NOMO-1 (cell line): ENCODE results near the gene RNF166.

Experiments
- DNase-seq, 2 experiments: peaks; one replicate each; lab custom pipeline; 2025; ENCODE audit not compliant: unreplicated experiment in 2 of 2; lab: John Stamatoyannopoulos, UW

RNF166 gene

GRCh38 chr16:88739139-88739976, 33.1 kb upstream of the RNF166 start:
- no peak for DNase-seq

GRCh38 chr16:88738151-88739084, 32.2 kb upstream of the RNF166 start:
- DNase-seq: no peak

GRCh38 chr16:88737298-88738150, 31.3 kb upstream of the RNF166 start:
- DNase-seq: peak; percentile 77 to 82

GRCh38 chr16:88736496-88736895, 30.3 kb upstream of the RNF166 start:
- DNase-seq: no peak

- DNase-seq: no peak
These were observed 29.9 kb upstream of the RNF166 start for GRCh38 chr16:88736088-88736487.

GRCh38 chr16:88735616-88736015, 29.4 kb upstream of the RNF166 start:
- no peak for DNase-seq

- DNase-seq: no peak
These were observed 28.9 kb upstream of the RNF166 start for GRCh38 chr16:88735121-88735520.

- DNase-seq: no peak
These were observed 28.1 kb upstream of the RNF166 start for GRCh38 chr16:88734361-88734728.

GRCh38 chr16:88733630-88734360, 27.6 kb upstream of the RNF166 start:
- no peak for DNase-seq

GRCh38 chr16:88732961-88733294, 26.7 kb upstream of the RNF166 start:
- no peak for DNase-seq

- DNase-seq: no peak
These were observed 26.2 kb upstream of the RNF166 start for GRCh38 chr16:88732172-88732960.

- no peak for DNase-seq
These were observed 25.5 kb upstream of the RNF166 start for GRCh38 chr16:88731699-88732098.

GRCh38 chr16:88730632-88731607, 24.7 kb upstream of the RNF166 start:
- DNase-seq: no peak

GRCh38 chr16:88727871-88728270, 21.7 kb upstream of the RNF166 start:
- DNase-seq: no peak

- no peak for DNase-seq
These were observed 20.8 kb upstream of the RNF166 start for GRCh38 chr16:88726981-88727380.

GRCh38 chr16:88726408-88726749, 20.2 kb upstream of the RNF166 start:
- no peak for DNase-seq

- DNase-seq: no peak
These were observed 19.6 kb upstream of the RNF166 start for GRCh38 chr16:88725609-88726407.
